A549 (cell line): ENCODE data around the gene MAML3.

ENCODE experiments used
- BCL3 ChIP-seq: fragments of >200 bp; sonication (Bioruptor Twin); formaldehyde crosslinking; IDR thresholded peaks from 3 replicates; pipeline ENCODE4 v1.6.1; 2016
- CBX8 ChIP-seq: fragments of 200-600 bp; sonication (generic); IDR thresholded peaks from 2 replicates; pipeline ENCODE4 v1.6.1; 2016
- CTCF ChIP-seq: fragments of >200 bp; sonication (Bioruptor Twin); formaldehyde crosslinking; IDR thresholded peaks from 3 replicates; pipeline ENCODE4 v1.5.1; 2016
- POLR2A ChIP-seq: IDR thresholded peaks from 2 replicates; pipeline ENCODE4 v1.6.1; 2012; ENCODE audit warnings: mild to moderate bottlenecking, low read length
- RFX5 ChIP-seq: fragments of 450-650 bp; IDR thresholded peaks from 2 replicates; pipeline ENCODE4 v1.7.1; 2014; ENCODE audit warnings: antibody characterized with exemption, mild to moderate bottlenecking, moderate library complexity
- TFCP2L1 ChIP-seq: fragments of 250-450 bp; sonication (Bioruptor Pico); IDR thresholded peaks from 2 replicates; pipeline ENCODE4 v1.5.0; 2021; ENCODE audit warnings: mild to moderate bottlenecking

GRCh38 chr4:140187316-140187695, 33.3 kb upstream of the MAML3 start:
- TF ChIP-seq CBX8 (no peak), TFCP2L1 (CRISPR knock-in tag) (no peak), CTCF (no peak), BCL3 (no peak), POLR2A (no peak), RFX5 (no peak)
